Peyer's patch (tissue), 4 donors: ENCODE results near the gene TNK2. TPM values are rescaled to one million over a fixed set of nuclear protein-coding genes. Genes with fewer than 3 reads are reported as not detected.
A peak's percentile ranks its signal among the peaks of the same experiment; 100 is the strongest.

Experiments
- DNase-seq, 3 donors: peaks; one replicate each; pipeline ENCODE4 v3.0.0-alpha.2; 2017 to 2019
- H3K27ac ChIP-seq, 4 donors: fragments of 200-600 bp; sonication (generic); one replicate each; pipeline ENCODE4 v1.5.1; 2016 to 2019
- H3K27me3 ChIP-seq, 2 donors: fragments of 200-600 bp; sonication (generic); one replicate each; pipeline ENCODE4 v1.5.1; 2019
- H3K36me3 ChIP-seq, 3 donors: fragments of 200-600 bp; sonication (generic); one replicate each; pipeline ENCODE4 v1.5.1; 2016 to 2019
- H3K4me1 ChIP-seq, 4 donors: fragments of 200-600 bp; sonication (generic); one replicate each; pipeline ENCODE4 v1.5.1; 2016 to 2019
- H3K4me3 ChIP-seq, 4 donors: fragments of 200-600 bp; sonication (generic); 1 replicate in 3 of 4; 2 replicates in 1 of 4; pipeline ENCODE4 v1.5.1; 2016 to 2019; ENCODE audit warnings: mild to moderate bottlenecking in 1 of 4
- H3K9me3 ChIP-seq, 4 donors: fragments of 200-600 bp; sonication (generic); one replicate each; pipeline ENCODE4 v1.5.1; 2016 to 2019; ENCODE audit warnings: mild to moderate bottlenecking in 1 of 4
- CTCF ChIP-seq, 6 experiments: fragments of 450-650 bp in 4 of 6; fragments of 200-600 bp in 2 of 6; sonication (generic) in 1 of 6; IDR thresholded peaks; one replicate each; pipeline ENCODE4 v1.5.1; 2017 to 2019; ENCODE audit warnings: antibody characterized with exemption in 6 of 6, mild to moderate bottlenecking in 3 of 6, moderate library complexity in 1 of 6
- POLR2A ChIP-seq, 2 donors: fragments of 450-650 bp; IDR thresholded peaks; one replicate each; pipeline ENCODE4 v1.5.1; 2017; ENCODE audit warnings: antibody characterized with exemption in 2 of 2, mild to moderate bottlenecking in 2 of 2, moderate library complexity in 2 of 2
- total RNA-seq, 4 donors: library from RNA; depleted of rRNA; stranded (reverse); fragments of >200 nt; gene quantifications; one replicate each; pipeline ENCODE4 v1.1.0, GENCODE V29; 2016

Gene TNK2
- total RNA-seq, 4 donors from 2014 or later, result 18.6 to 149 (median 24.6) TPM

GRCh38 chr3:195868866-195869412, 39.4 kb downstream of the TNK2 start:
- TF ChIP-seq CTCF (IDR thresholded peaks at IDR 0.05) (no peak), POLR2A (IDR thresholded peaks at IDR 0.05) (no peak)
- no peak overlapping the region for H3K27ac ChIP-seq
- H3K27me3 ChIP-seq, result no peaks in the 10 kb centered on the region
- H3K4me1 ChIP-seq, result no peaks in the 10 kb centered on the region
- no peak for DNase-seq
- H3K9me3 ChIP-seq, result no peaks in the 10 kb centered on the region
- peaks cover 0 to 20% (median 0%) of the 10 kb centered on the region in 3 donors for H3K36me3 ChIP-seq
- no peak overlapping the region for H3K4me3 ChIP-seq

GRCh38 chr3:195868336-195868865, 40.0 kb downstream of the TNK2 start:
- H3K27ac ChIP-seq, result no peak overlapping the region
- H3K36me3 ChIP-seq, result peaks cover 0 to 20% (median 0%) of the 10 kb centered on the region in 3 donors
- no peak overlapping the region for H3K4me3 ChIP-seq
- H3K27me3 ChIP-seq, result no peaks in the 10 kb centered on the region
- no peaks in the 10 kb centered on the region for H3K9me3 ChIP-seq
- TF ChIP-seq CTCF (IDR thresholded peaks at IDR 0.05), result no peak
- TF ChIP-seq POLR2A (IDR thresholded peaks at IDR 0.05), result no peak
- DNase-seq, result no peak
- peaks cover 0 to 3% (median 0%) of the 10 kb centered on the region in 4 donors for H3K4me1 ChIP-seq

- TF ChIP-seq POLR2A (IDR thresholded peaks at IDR 0.05) (no peak), CTCF (IDR thresholded peaks at IDR 0.05) (no peak)
- Histone ChIP-seq H3K4me1 (peaks cover 0 to 6% (median 0%) of the 10 kb centered on the region in 4 donors), H3K36me3 (peaks cover 0 to 20% (median 0%) of the 10 kb centered on the region in 3 donors), H3K9me3 (no peaks in the 10 kb centered on the region), H3K4me3 (no peak overlapping the region), H3K27ac (no peak overlapping the region), H3K27me3 (no peaks in the 10 kb centered on the region)
- peak in 1 of 3 donors; percentile 41 for DNase-seq
These were observed 40.6 kb downstream of the TNK2 start for GRCh38 chr3:195867631-195868335.

- DNase-seq, result peak in 2 of 3 donors; percentile 44 to 48
- no peaks in the 10 kb centered on the region for H3K9me3 ChIP-seq
- H3K4me3 ChIP-seq, result no peak overlapping the region
- TF ChIP-seq CTCF (IDR thresholded peaks at IDR 0.05) (no peak), POLR2A (IDR thresholded peaks at IDR 0.05) (no peak)
- H3K27me3 ChIP-seq, result no peaks in the 10 kb centered on the region
- H3K27ac ChIP-seq, result no peak overlapping the region
- H3K36me3 ChIP-seq, result peaks cover 0 to 14% (median 0%) of the 10 kb centered on the region in 3 donors
- peaks cover 0 to 6% (median 0%) of the 10 kb centered on the region in 4 donors for H3K4me1 ChIP-seq
These were observed 41.5 kb downstream of the TNK2 start for GRCh38 chr3:195866686-195867511.

GRCh38 chr3:195865752-195866151, 42.6 kb downstream of the TNK2 start:
- no peak overlapping the region for H3K4me3 ChIP-seq
- TF ChIP-seq CTCF (IDR thresholded peaks at IDR 0.05) (no peak), POLR2A (IDR thresholded peaks at IDR 0.05) (no peak)
- H3K36me3 ChIP-seq, result peaks cover 0 to 6% (median 0%) of the 10 kb centered on the region in 3 donors
- H3K27ac ChIP-seq, result no peak overlapping the region
- no peaks in the 10 kb centered on the region for H3K9me3 ChIP-seq
- H3K4me1 ChIP-seq, result peaks cover 0 to 6% (median 0%) of the 10 kb centered on the region in 4 donors
- no peaks in the 10 kb centered on the region for H3K27me3 ChIP-seq
- peak in 2 of 3 donors; percentile 40 to 43 for DNase-seq
